Upper lobe of left lung (tissue), 4 donors: Measurements from ENCODE around the gene EXOC6.

Experiments used
- EP300 ChIP-seq, 4 donors: sonication (generic); formaldehyde crosslinking; IDR thresholded peaks; one replicate each; pipeline ENCODE4 v1.5.1; 2017; ENCODE audit warnings: antibody characterized with exemption in 4 of 4, control low read depth in 2 of 4
- POLR2A ChIP-seq, 4 donors: fragments of 450-650 bp; IDR thresholded peaks; one replicate each; pipeline ENCODE4 v1.5.1; 2016 to 2017; ENCODE audit warnings: antibody characterized with exemption in 4 of 4, mild to moderate bottlenecking in 2 of 4
- POLR2AphosphoS5 ChIP-seq, 2 donors: sonication (generic); formaldehyde crosslinking; IDR thresholded peaks; one replicate each; pipeline ENCODE4 v1.5.1; 2017; ENCODE audit warnings: antibody characterized with exemption in 2 of 2
- TF ChIP-seq, protein P1 (sequence below), 6 experiments: fragments of 450-650 bp in 4 of 6; fragments of 200-600 bp in 2 of 6; sonication (generic) in 2 of 6; IDR thresholded peaks; one replicate each; pipeline ENCODE4 v1.5.1; 2016 to 2019; ENCODE audit warnings: antibody characterized with exemption in 6 of 6

DNA sequence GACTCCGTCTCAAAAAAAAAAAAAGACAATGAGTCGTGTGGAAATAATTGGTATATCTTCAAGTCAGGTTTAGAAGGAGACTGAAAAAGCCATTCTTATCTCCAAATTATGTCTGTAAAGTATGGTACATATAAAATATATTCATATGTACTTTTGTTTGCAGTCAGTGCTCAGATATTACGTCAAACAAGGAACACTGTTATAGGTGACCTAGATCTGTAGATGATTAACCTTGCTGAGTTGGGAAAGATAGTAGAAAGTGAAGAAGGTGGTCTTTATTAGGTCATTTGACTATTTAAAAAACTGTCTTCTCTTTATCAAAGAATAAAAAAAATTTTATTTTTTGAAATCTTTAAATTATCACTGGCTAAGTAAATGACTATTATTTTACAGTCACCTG is 167.4 kb downstream of the EXOC6 start:
- TF ChIP-seq, protein P1, sequence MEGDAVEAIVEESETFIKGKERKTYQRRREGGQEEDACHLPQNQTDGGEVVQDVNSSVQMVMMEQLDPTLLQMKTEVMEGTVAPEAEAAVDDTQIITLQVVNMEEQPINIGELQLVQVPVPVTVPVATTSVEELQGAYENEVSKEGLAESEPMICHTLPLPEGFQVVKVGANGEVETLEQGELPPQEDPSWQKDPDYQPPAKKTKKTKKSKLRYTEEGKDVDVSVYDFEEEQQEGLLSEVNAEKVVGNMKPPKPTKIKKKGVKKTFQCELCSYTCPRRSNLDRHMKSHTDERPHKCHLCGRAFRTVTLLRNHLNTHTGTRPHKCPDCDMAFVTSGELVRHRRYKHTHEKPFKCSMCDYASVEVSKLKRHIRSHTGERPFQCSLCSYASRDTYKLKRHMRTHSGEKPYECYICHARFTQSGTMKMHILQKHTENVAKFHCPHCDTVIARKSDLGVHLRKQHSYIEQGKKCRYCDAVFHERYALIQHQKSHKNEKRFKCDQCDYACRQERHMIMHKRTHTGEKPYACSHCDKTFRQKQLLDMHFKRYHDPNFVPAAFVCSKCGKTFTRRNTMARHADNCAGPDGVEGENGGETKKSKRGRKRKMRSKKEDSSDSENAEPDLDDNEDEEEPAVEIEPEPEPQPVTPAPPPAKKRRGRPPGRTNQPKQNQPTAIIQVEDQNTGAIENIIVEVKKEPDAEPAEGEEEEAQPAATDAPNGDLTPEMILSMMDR (IDR thresholded peaks at IDR 0.05), result no peak
- TF ChIP-seq POLR2A (IDR thresholded peaks at IDR 0.05) (no peak), EP300 (IDR thresholded peaks at IDR 0.05) (no peak), POLR2AphosphoS5 (IDR thresholded peaks at IDR 0.05) (no peak)
